Heart right ventricle (tissue), 16 donors: ENCODE measurements around the gene KIAA0825. TPM values are rescaled to one million over a fixed set of nuclear protein-coding genes. Genes with fewer than 3 reads are reported as not detected.

Experiments
- ATAC-seq, 8 donors: fragments of 200-7000 bp; cut with Tn5 transposase; one replicate each; pipeline ENCODE4 v1.9.1; 2020; ENCODE audit warnings: mild to moderate bottlenecking in 8 of 8, moderate library complexity in 8 of 8, moderate number of reproducible peaks in 1 of 8
- DNase-seq, 2 donors: peaks; one replicate each; pipeline ENCODE4 v3.0.0-alpha.2; 2020
- H3K27ac ChIP-seq, 10 donors: fragments of 200-600 bp; sonication (generic) in 2 of 10; one replicate each; pipeline versions ENCODE4 v1.5.0 to v1.8.0; 2020 to 2022; ENCODE audit warnings: mild to moderate bottlenecking in 3 of 10
- H3K27me3 ChIP-seq, 7 donors: fragments of 200-600 bp; one replicate each; pipeline ENCODE4 v1.8.0; 2021 to 2022; ENCODE audit warnings: mild to moderate bottlenecking in 2 of 7
- H3K36me3 ChIP-seq, 9 donors: fragments of 200-600 bp; sonication (generic) in 1 of 9; one replicate each; pipeline versions ENCODE4 v1.5.0 to v1.8.0; 2020 to 2022; ENCODE audit warnings: mild to moderate bottlenecking in 2 of 9
- H3K4me1 ChIP-seq, 9 donors: fragments of 200-600 bp; sonication (generic) in 1 of 9; one replicate each; pipeline versions ENCODE4 v1.5.0 to v1.8.0; 2020 to 2022; ENCODE audit warnings: mild to moderate bottlenecking in 4 of 9
- H3K4me3 ChIP-seq, 10 donors: fragments of 200-600 bp; sonication (generic) in 2 of 10; one replicate each; pipeline versions ENCODE4 v1.5.0 to v1.8.0; 2020 to 2022; ENCODE audit warnings: mild to moderate bottlenecking in 7 of 10, moderate library complexity in 2 of 10
- H3K9me3 ChIP-seq, 11 donors: fragments of 200-600 bp in 10 of 11; sonication (generic) in 2 of 11; one replicate each; pipeline versions ENCODE4 v1.5.0 to v1.8.0; 2013 to 2022; ENCODE audit warnings: mild to moderate bottlenecking in 2 of 11, control low read depth in 1 of 11, moderate library complexity in 1 of 11
- WGBS, 2 donors: extraction: QIAGEN DNeasy Blood & Tissue Kit; methylation state at CpG; one replicate each; pipeline ENCODE4 v1.1.7; 2013; ENCODE audit warnings: inconsistent platforms in 1 of 2; 5-methylcytosine and 5-hydroxymethylcytosine counted together
- intact Hi-C, 10 donors: fragments of 100-400 bp; cut with DNase I; formaldehyde crosslinking; loops; one replicate each; pipeline versions ENCODE4 v1.11.1 to v1.14.2; 2022
- polyA plus RNA-seq, 2 donors: library from polyadenylated mRNA; stranded (reverse); fragments of 200-250 nt; gene quantifications; one replicate each; pipeline ENCODE4 v1.2.3, GENCODE V29; 2013
- total RNA-seq, 10 donors: library from RNA; stranded (reverse); fragmentation: NEBNext Ultra II Directional in 3 of 10; extraction: Animal tissue kit (Norgen Biotek cat#: 25700) in 3 of 10; gene quantifications; one replicate each; pipeline versions ENCODE4 v1.2.1 to v1.2.4, GENCODE V29; 2021 to 2023
- TF ChIP-seq, protein P1 (sequence below), 9 donors: fragments of 200-600 bp; sonication (generic) in 2 of 9; IDR thresholded peaks; one replicate each; pipeline versions ENCODE4 v1.5.0 to v1.8.0; 2021 to 2022; ENCODE audit warnings: antibody characterized with exemption in 9 of 9, mild to moderate bottlenecking in 5 of 9, moderate library complexity in 1 of 9
- donor health status: Arrhythmogenic right ventricular cardiomyopathy.
- donor health status: ischemic (EF 13 %, LVEDD 7.1; RV severe dilation, severe dysfunction).
- donor health status: healthy with polysubstance abuse.
- donor health status: DM: no; HTN: yes; CAD: no.
- donor health status: DM: no; HTN: no; CAD: no.
- donor health status: ischemic (EF 25% LVEDD 6.9; RV normal size, moderate dysfunction).
- donor health status: ischemic (EF 25% LVEDD 5.7; RV mildly dilated, moderate dysfunction).
- donor health status: healthy.
- donor health status: DM: yes; HTN: yes; CAD: no.
- donor health status: Ischemic cardiomyopathy.
- donor health status: ischemic (EF 35%, LVEDD 5.7; RV mildly dilated, moderate dysfunction).
- donor health status: nonischemic (EF 11% LVEDD 7.7; RV severe dilation, severe dysfunction).
- donor health status: DM: yes; HTN: yes; CAD: no.
- donor health status: PGD.
- donor health status: ischemic (EF 29% LVEDD 5.4; RV normal size, mild dysfunction).
- donor health status: nonischemic (EF 23%, LVEDD 6.1; RV moderate dilation, normal function).

Gene KIAA0825
- total and polyA plus RNA-seq, 12 donors = 0.36 to 3.5 (median 2.4) TPM

DNA sequence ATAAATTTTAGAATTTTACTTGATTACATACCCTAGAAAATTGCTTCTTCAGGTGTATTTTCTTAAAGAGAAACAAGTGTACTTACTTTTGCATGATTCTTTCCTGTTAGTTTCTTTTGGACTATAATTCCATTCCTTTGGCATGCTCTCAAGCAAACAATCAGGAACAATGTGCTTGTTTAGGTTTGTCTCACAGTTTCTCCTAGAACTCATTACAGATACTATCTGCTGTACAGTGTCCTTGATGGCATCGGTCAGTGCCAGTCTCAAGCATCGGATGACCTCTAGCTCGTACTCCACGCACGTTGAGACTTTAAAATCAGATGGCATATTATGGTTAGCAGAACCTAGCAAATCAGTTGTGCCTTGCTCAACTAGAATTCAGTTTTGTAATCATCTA lies 214.9 kb downstream of the KIAA0825 start:
- DNase-seq = no peak
- Histone ChIP-seq H3K4me3 (no peak overlapping the region), H3K9me3 (no peaks in the 10 kb centered on the region), H3K36me3 (no peaks in the 10 kb centered on the region), H3K4me1 (no peaks in the 10 kb centered on the region), H3K27ac (no peak overlapping the region), H3K27me3 (no peaks in the 10 kb centered on the region)
- intact Hi-C loops = no loop called here
- ATAC-seq = no peak
- WGBS, 2 donors = 87 to 93% methylated on average over 5 of the region's 5 CpGs
- TF ChIP-seq, protein P1, sequence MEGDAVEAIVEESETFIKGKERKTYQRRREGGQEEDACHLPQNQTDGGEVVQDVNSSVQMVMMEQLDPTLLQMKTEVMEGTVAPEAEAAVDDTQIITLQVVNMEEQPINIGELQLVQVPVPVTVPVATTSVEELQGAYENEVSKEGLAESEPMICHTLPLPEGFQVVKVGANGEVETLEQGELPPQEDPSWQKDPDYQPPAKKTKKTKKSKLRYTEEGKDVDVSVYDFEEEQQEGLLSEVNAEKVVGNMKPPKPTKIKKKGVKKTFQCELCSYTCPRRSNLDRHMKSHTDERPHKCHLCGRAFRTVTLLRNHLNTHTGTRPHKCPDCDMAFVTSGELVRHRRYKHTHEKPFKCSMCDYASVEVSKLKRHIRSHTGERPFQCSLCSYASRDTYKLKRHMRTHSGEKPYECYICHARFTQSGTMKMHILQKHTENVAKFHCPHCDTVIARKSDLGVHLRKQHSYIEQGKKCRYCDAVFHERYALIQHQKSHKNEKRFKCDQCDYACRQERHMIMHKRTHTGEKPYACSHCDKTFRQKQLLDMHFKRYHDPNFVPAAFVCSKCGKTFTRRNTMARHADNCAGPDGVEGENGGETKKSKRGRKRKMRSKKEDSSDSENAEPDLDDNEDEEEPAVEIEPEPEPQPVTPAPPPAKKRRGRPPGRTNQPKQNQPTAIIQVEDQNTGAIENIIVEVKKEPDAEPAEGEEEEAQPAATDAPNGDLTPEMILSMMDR (IDR thresholded peaks at IDR 0.05) = no peak

DNA sequence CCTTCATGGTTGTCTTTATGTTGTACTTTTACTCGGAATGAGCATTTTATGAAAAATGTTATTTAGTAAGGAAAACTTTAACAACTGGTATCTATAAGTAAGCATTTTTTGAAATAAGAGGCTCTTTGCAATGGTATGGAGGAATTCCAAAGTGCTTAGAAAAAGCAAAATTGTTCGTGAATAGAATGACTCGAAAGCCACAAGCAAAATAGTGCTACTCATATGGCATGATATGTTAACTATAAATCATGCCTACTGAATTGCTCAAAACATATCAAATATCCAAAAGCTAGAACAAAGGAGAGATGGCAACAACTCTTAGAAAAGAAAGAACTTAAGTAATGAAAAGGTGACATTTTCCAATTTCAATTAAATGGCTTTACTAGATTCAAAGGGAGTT lies 216.3 kb downstream of the KIAA0825 start:
- Histone ChIP-seq H3K4me1 (no peaks in the 10 kb centered on the region), H3K27me3 (no peaks in the 10 kb centered on the region), H3K4me3 (no peak overlapping the region), H3K9me3 (no peaks in the 10 kb centered on the region), H3K27ac (no peak overlapping the region), H3K36me3 (no peaks in the 10 kb centered on the region)
- intact Hi-C loops = no loop called here
- ATAC-seq (no peak), DNase-seq (no peak)
- WGBS, 2 donors = 93 to 95% methylated on average over 3 of the region's 3 CpGs
- TF ChIP-seq, protein P1 (IDR thresholded peaks at IDR 0.05) = no peak

DNA sequence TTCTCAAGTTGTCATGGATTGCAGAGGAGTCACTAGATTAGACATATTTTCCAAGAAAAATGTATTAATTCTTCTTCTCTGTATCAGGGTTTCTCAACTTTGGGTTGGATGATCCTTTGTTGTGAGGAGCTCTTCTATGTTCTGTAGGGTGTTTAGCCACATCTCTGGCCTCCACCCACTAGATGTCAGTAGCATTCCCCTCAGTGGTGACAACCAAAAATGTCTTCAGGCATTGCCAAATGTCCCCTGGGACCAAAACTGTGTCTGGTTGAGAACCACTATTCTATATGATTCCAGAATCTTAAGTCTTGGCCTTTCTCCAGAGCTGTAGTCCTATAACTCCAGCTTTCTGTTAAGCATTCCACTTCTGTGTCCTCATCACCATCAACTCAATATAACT lies 220.9 kb downstream of the KIAA0825 start:
- Histone ChIP-seq H3K4me1 (no peaks in the 10 kb centered on the region), H3K27ac (no peak overlapping the region), H3K36me3 (no peaks in the 10 kb centered on the region), H3K4me3 (no peak overlapping the region), H3K27me3 (no peaks in the 10 kb centered on the region), H3K9me3 (no peaks in the 10 kb centered on the region)
- intact Hi-C loops = no loop called here
- DNase-seq (no peak), ATAC-seq (no peak)
- TF ChIP-seq, protein P1 (IDR thresholded peaks at IDR 0.05) = no peak

DNA sequence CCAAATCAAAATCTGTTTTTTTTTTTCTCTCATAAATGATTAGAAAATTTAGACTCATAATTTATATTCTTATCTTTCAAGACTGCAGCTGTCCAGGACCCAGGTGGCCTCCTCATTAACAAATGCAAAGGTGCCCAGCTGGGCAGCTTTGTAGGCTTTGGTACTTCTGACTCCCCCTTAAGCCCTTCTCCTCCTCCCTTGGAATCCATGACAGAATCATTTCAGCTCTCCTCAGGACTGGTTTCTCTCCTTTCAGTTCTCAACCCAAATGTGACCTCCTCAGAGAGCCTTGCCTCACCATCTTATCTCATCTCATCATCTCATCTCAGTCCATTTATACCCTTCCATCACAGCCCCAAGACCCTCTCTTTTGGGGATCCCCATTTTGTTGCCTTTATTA lies 221.7 kb downstream of the KIAA0825 start:
- Histone ChIP-seq H3K9me3 (no peaks in the 10 kb centered on the region), H3K36me3 (no peaks in the 10 kb centered on the region), H3K4me3 (no peak overlapping the region), H3K27me3 (no peaks in the 10 kb centered on the region), H3K27ac (no peak overlapping the region), H3K4me1 (no peaks in the 10 kb centered on the region)
- TF ChIP-seq, protein P1 (IDR thresholded peaks at IDR 0.05) = no peak
- intact Hi-C loops = no loop called here
- ATAC-seq = no peak
- DNase-seq = no peak

DNA sequence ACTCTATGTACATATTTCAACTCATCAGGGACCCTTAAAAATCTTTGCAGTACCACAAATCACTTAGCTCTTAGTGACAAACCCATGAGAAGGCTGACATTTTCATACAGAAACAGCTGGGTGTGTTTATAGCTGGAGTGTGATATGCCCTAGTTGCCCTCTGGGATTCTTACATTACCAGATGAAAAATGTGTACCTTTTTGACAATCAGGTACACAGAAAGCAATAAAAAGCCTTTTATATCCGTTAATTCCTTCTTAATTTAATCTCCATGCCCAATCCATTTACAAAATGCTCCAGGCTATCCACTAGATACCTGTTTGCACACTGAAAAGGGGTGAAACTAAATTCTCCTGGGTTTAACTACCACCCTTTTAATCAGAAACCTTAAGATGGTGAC lies 222.9 kb downstream of the KIAA0825 start:
- TF ChIP-seq, protein P1 (IDR thresholded peaks at IDR 0.05) = no peak
- H3K36me3 ChIP-seq = no peaks in the 10 kb centered on the region
- ATAC-seq = no peak
- no peaks in the 10 kb centered on the region for H3K9me3 ChIP-seq
- H3K4me1 ChIP-seq = no peaks in the 10 kb centered on the region
- no peaks in the 10 kb centered on the region for H3K27me3 ChIP-seq
- WGBS, 2 donors = 82 to 85% methylated on average over 1 of the region's 1 CpG
- no peak overlapping the region for H3K27ac ChIP-seq
- DNase-seq = no peak
- H3K4me3 ChIP-seq = no peak overlapping the region
- intact Hi-C loops = no loop called here
